ENCODE data around the gene RRP1B. TPM values are rescaled to one million over a fixed set of nuclear protein-coding genes. Genes with fewer than 3 reads are reported as not detected.

Gene RRP1B
- total and polyA plus RNA-seq, 2 of the 13 experiments (the other 11 are each of a cell fraction or from before 2014, with no cell fraction given): 16.3 to 46.2 TPM

DNA sequence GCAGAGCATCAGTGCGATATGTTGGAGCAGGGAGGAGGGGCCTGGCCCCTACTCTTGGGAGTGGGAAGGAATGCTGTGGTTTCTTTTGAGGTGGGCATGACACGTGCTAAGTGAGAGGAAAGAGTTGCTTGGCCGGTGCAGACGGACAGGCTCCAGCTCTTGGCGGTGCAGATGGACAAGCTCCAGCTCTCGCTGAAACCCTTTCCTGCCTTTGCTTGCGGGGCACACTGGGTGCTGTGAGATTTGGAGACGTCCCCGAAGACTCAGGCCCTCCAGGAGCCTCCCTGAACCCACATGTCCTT, 75.5 kb downstream of the RRP1B start:
- Histone ChIP-seq H2AFZ (ENCODE audit: low read length) (no peak overlapping the region), H3K27ac (ENCODE audit: extremely low read length, insufficient read depth, low read length) (no peak overlapping the region), H3K36me3 (replicated peaks in 1 of 2; ENCODE audit: control insufficient read depth in 1 of 2, insufficient read depth in 2 of 2, low read length in 2 of 2) (peaks cover 17 to 28% of the 10 kb centered on the region in 2 experiments; a peak in 3 of 5 replicates), H3K9ac (ENCODE audit: insufficient read depth, low read depth, low read length) (no peak overlapping the region), H3K4me2 (ENCODE audit: low read depth, low read length) (no peak overlapping the region), H3K27me3 (ENCODE audit: control insufficient read depth in 1 of 2, insufficient read depth in 2 of 2, low read length in 2 of 2) (no peaks in the 10 kb centered on the region), H3K9me3 (ENCODE audit: low read length) (no peaks in the 10 kb centered on the region), H3K4me1 (ENCODE audit: insufficient read depth, low read length) (peaks cover 82% of the 10 kb centered on the region), H3K79me2 (ENCODE audit: insufficient read depth, low read length) (peaks cover 69% of the 10 kb centered on the region), H4K20me1 (ENCODE audit: insufficient read depth, low read length) (no peaks in the 10 kb centered on the region; the same call in 1 of the 2 replicates), H3K4me3 (replicated peaks in 1 of 3; ENCODE audit: insufficient read depth in 1 of 3, low read depth in 2 of 3, low read length in 3 of 3) (no peak overlapping the region)
- ChIA-PET CTCF (ENCODE audit: low intra/inter-chr PET ratio, low total read pairs) (no interaction called here), POLR2A (no interaction called here)
- no TSS peak for BruUV-seq (replicated peaks)
- ATAC-seq (no peak), FAIRE-seq (no peak), DNase-seq (ENCODE audit: low spot score) (no peak)
- TF ChIP-seq ZNF614 (CRISPR knock-in tag; IDR thresholded peaks at IDR 0.05; ENCODE audit: borderline replicate concordance): no peak
- no peak for TF ChIP-seq SOX13 (IDR thresholded peaks at IDR 0.05)
- no peak for TF ChIP-seq SOX13 (CRISPR knock-in tag; conservative IDR thresholded peaks at IDR 0.05 in 1 of 2, IDR thresholded peaks at IDR 0.05 in 1 of 2)
- TF ChIP-seq, protein P1, sequence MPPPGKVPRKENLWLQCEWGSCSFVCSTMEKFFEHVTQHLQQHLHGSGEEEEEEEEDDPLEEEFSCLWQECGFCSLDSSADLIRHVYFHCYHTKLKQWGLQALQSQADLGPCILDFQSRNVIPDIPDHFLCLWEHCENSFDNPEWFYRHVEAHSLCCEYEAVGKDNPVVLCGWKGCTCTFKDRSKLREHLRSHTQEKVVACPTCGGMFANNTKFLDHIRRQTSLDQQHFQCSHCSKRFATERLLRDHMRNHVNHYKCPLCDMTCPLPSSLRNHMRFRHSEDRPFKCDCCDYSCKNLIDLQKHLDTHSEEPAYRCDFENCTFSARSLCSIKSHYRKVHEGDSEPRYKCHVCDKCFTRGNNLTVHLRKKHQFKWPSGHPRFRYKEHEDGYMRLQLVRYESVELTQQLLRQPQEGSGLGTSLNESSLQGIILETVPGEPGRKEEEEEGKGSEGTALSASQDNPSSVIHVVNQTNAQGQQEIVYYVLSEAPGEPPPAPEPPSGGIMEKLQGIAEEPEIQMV (CRISPR knock-in tag; IDR thresholded peaks at IDR 0.05; ENCODE audit: low read depth): no peak
- TF ChIP-seq PBX2 (CRISPR knock-in tag; IDR thresholded peaks at IDR 0.05): no peak
- TF ChIP-seq ZNF383 (CRISPR knock-in tag; IDR thresholded peaks at IDR 0.05; ENCODE audit: borderline replicate concordance): no peak
- no peak for TF ChIP-seq GLI4 (CRISPR knock-in tag; IDR thresholded peaks at IDR 0.05; ENCODE audit: borderline replicate concordance)
- TF ChIP-seq FOXO1 (CRISPR knock-in tag; IDR thresholded peaks at IDR 0.05): no peak
- no peak for TF ChIP-seq NCOR1 (IDR thresholded peaks at IDR 0.05; ENCODE audit: borderline replicate concordance, low read length)
- no peak for TF ChIP-seq FIP1L1 (IDR thresholded peaks at IDR 0.05; ENCODE audit: borderline replicate concordance, insufficient read depth, low read depth, low read length)
- TF ChIP-seq POLR2AphosphoS2 (IDR thresholded peaks at IDR 0.05; ENCODE audit: low read depth, low read length): no peak
- TF ChIP-seq, protein P2, sequence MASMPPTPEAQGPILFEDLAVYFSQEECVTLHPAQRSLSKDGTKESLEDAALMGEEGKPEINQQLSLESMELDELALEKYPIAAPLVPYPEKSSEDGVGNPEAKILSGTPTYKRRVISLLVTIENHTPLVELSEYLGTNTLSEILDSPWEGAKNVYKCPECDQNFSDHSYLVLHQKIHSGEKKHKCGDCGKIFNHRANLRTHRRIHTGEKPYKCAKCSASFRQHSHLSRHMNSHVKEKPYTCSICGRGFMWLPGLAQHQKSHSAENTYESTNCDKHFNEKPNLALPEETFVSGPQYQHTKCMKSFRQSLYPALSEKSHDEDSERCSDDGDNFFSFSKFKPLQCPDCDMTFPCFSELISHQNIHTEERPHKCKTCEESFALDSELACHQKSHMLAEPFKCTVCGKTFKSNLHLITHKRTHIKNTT (CRISPR knock-in tag; IDR thresholded peaks at IDR 0.05): no peak
- no peak for TF ChIP-seq FOXK2 (IDR thresholded peaks at IDR 0.05)
- TF ChIP-seq ATM (IDR thresholded peaks at IDR 0.05; ENCODE audit: borderline replicate concordance): no peak
- TF ChIP-seq YY1 (IDR thresholded peaks at IDR 0.05; ENCODE audit: insufficient read depth, insufficient replicate concordance, low read depth, low read length): no peak
- no peak for TF ChIP-seq FOXK1 (CRISPR knock-in tag; IDR thresholded peaks at IDR 0.05; ENCODE audit: borderline replicate concordance, low read depth)
- intact Hi-C loops (cut with micrococcal nuclease; ENCODE audit: unreplicated experiment): no loop called here
- in situ Hi-C loops (cut with HindIII; ENCODE audit: extremely low pct_ligation_motif_present, low pct_unique_long_range_greater_than_20kb): no loop called here
- WGBS (ENCODE audit: low lambda C conversion rate): 100% methylated on average over 5 of the region's 9 CpGs
